Erythroblast (primary cell): ENCODE measurements around the gene GRAMD1C.

Experiments
- GATA1 ChIP-seq: IDR thresholded peaks from 2 replicates; pipeline ENCODE4 v1.6.1; 2011; ENCODE audit warnings: low read depth, mild to moderate bottlenecking, control low read depth, low read length, moderate library complexity
- POLR2A ChIP-seq: IDR thresholded peaks from 2 replicates; pipeline ENCODE4 v1.6.1; 2011; ENCODE audit warnings: mild to moderate bottlenecking, low read length

DNA sequence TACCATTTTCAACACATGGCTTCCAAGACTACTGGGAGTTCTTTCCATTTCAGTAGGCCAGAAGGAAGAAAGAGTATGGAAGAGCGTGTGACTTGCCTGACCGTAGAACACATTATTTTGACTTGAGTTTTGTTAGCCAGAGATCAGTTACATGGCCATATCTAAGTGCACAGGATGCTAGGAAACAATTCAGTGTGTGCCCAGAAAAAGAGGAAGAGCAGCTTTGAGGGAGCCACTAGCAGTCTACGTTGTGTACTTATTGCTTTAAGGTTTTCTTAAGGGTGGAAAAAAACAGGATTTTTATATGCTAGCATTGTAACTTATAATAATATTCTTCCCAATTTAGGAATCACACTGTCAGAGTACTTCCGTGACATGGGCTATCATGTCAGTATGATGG lies 44.1 kb upstream of the GRAMD1C start:
- TF ChIP-seq POLR2A (no peak), GATA1 (no peak)
